Aorta (tissue), 5 donors: ENCODE data around the gene PIP5KL1. TPM values are rescaled to one million over a fixed set of nuclear protein-coding genes. Genes with fewer than 3 reads are reported as not detected.

Experiments used
- ATAC-seq: fragments of 200-7000 bp; cut with Tn5 transposase; one replicate; pipeline ENCODE4 v1.9.1; 2022; ENCODE audit warnings: moderate library complexity; ENCODE audit not compliant: low FRiP score
- DNase-seq, 2 donors: peaks; one replicate each; pipeline ENCODE4 v3.0.0-alpha.2; 2020
- H3K27ac ChIP-seq, 2 donors: one replicate each; pipeline ENCODE4 v1.5.1; 2013; ENCODE audit warnings: low read length in 2 of 2, mild to moderate bottlenecking in 2 of 2, moderate library complexity in 2 of 2, control low read depth in 1 of 2, inconsistent platforms in 1 of 2, low read depth in 1 of 2
- H3K27me3 ChIP-seq, 2 donors: one replicate each; pipeline ENCODE4 v1.6.1; 2013; ENCODE audit warnings: control low read depth in 1 of 2, low read length in 1 of 2, mild to moderate bottlenecking in 1 of 2, moderate library complexity in 1 of 2; ENCODE audit not compliant: insufficient read depth in 2 of 2, control insufficient read depth in 1 of 2
- H3K36me3 ChIP-seq, 2 donors: one replicate each; pipeline ENCODE4 v1.6.1; 2013; ENCODE audit warnings: control low read depth in 1 of 2, low read length in 1 of 2, mild to moderate bottlenecking in 1 of 2; ENCODE audit not compliant: insufficient read depth in 2 of 2, control insufficient read depth in 1 of 2
- H3K4me1 ChIP-seq, 2 donors: one replicate each; pipeline ENCODE4 v1.6.1; 2013; ENCODE audit warnings: low read length in 2 of 2, control low read depth in 1 of 2, mild to moderate bottlenecking in 1 of 2, moderate library complexity in 1 of 2; ENCODE audit not compliant: insufficient read depth in 2 of 2, control insufficient read depth in 1 of 2
- H3K4me3 ChIP-seq, 2 donors: one replicate each; pipeline ENCODE4 v1.5.1; 2013; ENCODE audit warnings: low read length in 2 of 2, control low read depth in 1 of 2, mild to moderate bottlenecking in 1 of 2
- H3K9me3 ChIP-seq: one replicate; pipeline ENCODE4 v1.6.1; 2013; ENCODE audit warnings: mild to moderate bottlenecking, low read length; ENCODE audit not compliant: control insufficient read depth
- WGBS, 2 donors: extraction: QIAGEN DNeasy Blood & Tissue Kit; methylation state at CpG; one replicate each; pipeline ENCODE4 v1.1.7; 2013; 5-methylcytosine and 5-hydroxymethylcytosine counted together
- intact Hi-C, 2 donors: fragments of 100-400 bp; cut with DNase I; formaldehyde crosslinking; loops; one replicate each; pipeline versions ENCODE4 v1.14.2 to v1.15.0; 2022
- long read RNA-seq, 2 donors: library from polyadenylated mRNA; unstranded; transcript quantifications; one replicate each; pipeline ENCODE4 v2.0.0, GENCODE V29; 2020 to 2021
- polyA plus RNA-seq, 2 donors: library from polyadenylated mRNA; stranded (reverse); fragments of 200-250 nt; gene quantifications; one replicate each; pipeline ENCODE4 v1.2.3, GENCODE V29; 2013
- total RNA-seq, 2 donors: library from RNA; stranded (reverse); fragmentation: NEBNext Ultra II Directional; extraction: Animal tissue kit (Norgen Biotek cat#: 25700); gene quantifications; one replicate each; pipeline ENCODE4 v1.2.1, GENCODE V29; 2021
- donor health status: healthy with polysubstance abuse.
- donor health status: Bipolar disorder and iron deficiency.
- donor health status: DM: no; HTN: no; CAD: no.
- donor health status: DM: no; HTN: no; CAD: no.
- donor health status: DM: yes; HTN: yes; CAD: no.

PIP5KL1 gene, protein sequence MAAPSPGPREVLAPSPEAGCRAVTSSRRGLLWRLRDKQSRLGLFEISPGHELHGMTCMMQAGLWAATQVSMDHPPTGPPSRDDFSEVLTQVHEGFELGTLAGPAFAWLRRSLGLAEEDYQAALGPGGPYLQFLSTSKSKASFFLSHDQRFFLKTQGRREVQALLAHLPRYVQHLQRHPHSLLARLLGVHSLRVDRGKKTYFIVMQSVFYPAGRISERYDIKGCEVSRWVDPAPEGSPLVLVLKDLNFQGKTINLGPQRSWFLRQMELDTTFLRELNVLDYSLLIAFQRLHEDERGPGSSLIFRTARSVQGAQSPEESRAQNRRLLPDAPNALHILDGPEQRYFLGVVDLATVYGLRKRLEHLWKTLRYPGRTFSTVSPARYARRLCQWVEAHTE
- 1 to 10 TPM; 3.0 TPM for total RNA-seq
- 1 to 10 TPM; 1.4 to 4.5 TPM for polyA plus RNA-seq
- long read RNA-seq, donor 1, partial matches to known transcripts, result 1 of 10 reads
- long read RNA-seq, donor 1, other reads (novel, unspliced or antisense), result 9 of 10 reads
- long read RNA-seq, donor 2, partial matches to known transcripts, result 1 of 4 reads
- long read RNA-seq, donor 2, other reads (novel, unspliced or antisense), result 3 of 4 reads

GRCh38 chr9:127930231-127931091 is at the start of gene PIP5KL1:
TSS of gene PIP5KL1 (minus strand) at chr9:127930777. CDS start at chr9:127930752, 25 bp downstream.
- WGBS, 2 donors, result 1 to 2% methylated on average over 68 to 70 of the region's 70 CpGs
- peak; percentile 87 to 96 for DNase-seq
- intact Hi-C loops, result no loop called here
- ATAC-seq, result peak; percentile 91
- peaks cover 0 to 2% of the 10 kb centered on the region in 2 donors for H3K4me1 ChIP-seq
- no peaks in the 10 kb centered on the region for H3K9me3 ChIP-seq
- H3K27ac ChIP-seq, result no peak within 1 kb of the TSS
- H3K27me3 ChIP-seq, result no peaks in the 10 kb centered on the region
- H3K4me3 ChIP-seq, result peak within 1 kb of the TSS in 1 of 2 donors; percentile 1
- H3K36me3 ChIP-seq, result no peaks in the 10 kb centered on the region

DNA sequence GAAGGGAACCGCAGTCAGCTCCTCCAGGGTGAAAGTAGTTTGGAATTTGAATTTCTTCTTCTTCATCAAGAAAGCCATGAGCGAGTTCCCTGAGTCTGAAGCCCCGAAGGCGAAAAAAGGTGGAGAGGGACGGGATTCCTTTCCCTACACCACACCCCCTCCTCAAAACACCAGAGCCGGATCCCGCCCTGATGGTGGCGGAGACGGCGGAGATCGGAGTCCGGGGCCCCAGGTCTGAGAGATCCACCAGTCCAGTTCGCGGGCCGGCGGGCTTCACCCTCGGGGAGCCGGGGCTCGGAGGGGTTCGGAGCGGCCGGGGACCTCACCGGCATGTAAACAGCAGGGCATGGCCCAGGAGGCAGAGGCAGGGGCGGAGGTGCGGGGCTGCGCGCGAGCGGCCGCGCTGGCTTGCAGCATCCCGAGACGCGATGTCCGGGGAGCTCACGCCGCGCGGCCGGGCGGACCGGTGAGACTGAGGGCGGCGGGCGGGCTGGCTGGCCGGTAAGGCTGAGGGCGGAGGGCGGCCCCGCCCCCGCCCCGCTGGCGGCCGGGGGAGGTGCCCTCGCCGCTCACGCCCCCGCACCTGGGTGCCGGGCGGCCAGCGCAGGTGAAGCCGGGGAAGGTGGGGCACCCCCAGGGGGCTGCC is 49.6 kb upstream of the PIP5KL1 start:
- no peaks in the 10 kb centered on the region for H3K9me3 ChIP-seq
- H3K36me3 ChIP-seq, result no peaks in the 10 kb centered on the region
- peak overlapping the region; percentile 11 to 87 for H3K4me3 ChIP-seq
- H3K27ac ChIP-seq, result peak overlapping the region in 1 of 2 donors; percentile 43
- DNase-seq (peak in 1 of 2 donors; percentile 82), ATAC-seq (peak; percentile 2)
- H3K27me3 ChIP-seq, result no peaks in the 10 kb centered on the region
- intact Hi-C loops, result loop anchor here in 1 of 2 donors (2.0 kb wide), 1 partner anchor 15 kb away; no protein-coding TSS in a partner anchor
- WGBS, 2 donors, result 0% methylated on average over 44 to 61 of the region's 61 CpGs
- H3K4me1 ChIP-seq, result peaks cover 0 to 7% of the 10 kb centered on the region in 2 donors

- ATAC-seq, result peak; percentile 6
- Histone ChIP-seq H3K9me3 (no peaks in the 10 kb centered on the region), H3K4me3 (peak overlapping the region; percentile 13 to 87), H3K27ac (peak overlapping the region in 1 of 2 donors; percentile 43), H3K4me1 (peaks cover 0 to 7% of the 10 kb centered on the region in 2 donors), H3K27me3 (no peaks in the 10 kb centered on the region), H3K36me3 (no peaks in the 10 kb centered on the region)
- peak; percentile 75 to 83 for DNase-seq
- WGBS, 2 donors, result 2% methylated on average over 24 of the region's 24 CpGs
- intact Hi-C loops, result loop anchor here in 1 of 2 donors (2.0 to 5.0 kb wide), 2 partner anchors 15 to 37 kb away; no protein-coding TSS in a partner anchor
These were observed 48.9 kb upstream of the PIP5KL1 start for GRCh38 chr9:127979333-127980059.

- Histone ChIP-seq H3K4me3 (peak overlapping the region; percentile 13 to 87), H3K36me3 (no peaks in the 10 kb centered on the region), H3K27me3 (no peaks in the 10 kb centered on the region), H3K9me3 (no peaks in the 10 kb centered on the region), H3K4me1 (peaks cover 0 to 7% of the 10 kb centered on the region in 2 donors), H3K27ac (peak overlapping the region in 1 of 2 donors; percentile 43)
- WGBS, 2 donors, result 21 to 28% methylated on average over 5 of the region's 5 CpGs
- ATAC-seq (no peak), DNase-seq (no peak)
- intact Hi-C loops, result loop anchor here in 1 of 2 donors (5.0 kb wide), 1 partner anchor 37 kb away; no protein-coding TSS in a partner anchor
These were observed 48.4 kb upstream of the PIP5KL1 start for GRCh38 chr9:127979015-127979332.

- H3K4me1 ChIP-seq, result peaks cover 0 to 7% of the 10 kb centered on the region in 2 donors
- intact Hi-C loops, result loop anchor here in 1 of 2 donors (5.0 kb wide), 1 partner anchor 36 kb away; no protein-coding TSS in a partner anchor
- no peaks in the 10 kb centered on the region for H3K36me3 ChIP-seq
- peak in 1 of 2 donors; percentile 88 for DNase-seq
- H3K9me3 ChIP-seq, result no peaks in the 10 kb centered on the region
- peak overlapping the region in 1 of 2 donors; percentile 60 for H3K27ac ChIP-seq
- no peak overlapping the region for H3K4me3 ChIP-seq
- no peaks in the 10 kb centered on the region for H3K27me3 ChIP-seq
- ATAC-seq, result peak; percentile 12
- WGBS, 2 donors, result 23 to 26% methylated on average over 12 of the region's 12 CpGs
These were observed 47.5 kb upstream of the PIP5KL1 start for GRCh38 chr9:127977884-127978647.

DNA sequence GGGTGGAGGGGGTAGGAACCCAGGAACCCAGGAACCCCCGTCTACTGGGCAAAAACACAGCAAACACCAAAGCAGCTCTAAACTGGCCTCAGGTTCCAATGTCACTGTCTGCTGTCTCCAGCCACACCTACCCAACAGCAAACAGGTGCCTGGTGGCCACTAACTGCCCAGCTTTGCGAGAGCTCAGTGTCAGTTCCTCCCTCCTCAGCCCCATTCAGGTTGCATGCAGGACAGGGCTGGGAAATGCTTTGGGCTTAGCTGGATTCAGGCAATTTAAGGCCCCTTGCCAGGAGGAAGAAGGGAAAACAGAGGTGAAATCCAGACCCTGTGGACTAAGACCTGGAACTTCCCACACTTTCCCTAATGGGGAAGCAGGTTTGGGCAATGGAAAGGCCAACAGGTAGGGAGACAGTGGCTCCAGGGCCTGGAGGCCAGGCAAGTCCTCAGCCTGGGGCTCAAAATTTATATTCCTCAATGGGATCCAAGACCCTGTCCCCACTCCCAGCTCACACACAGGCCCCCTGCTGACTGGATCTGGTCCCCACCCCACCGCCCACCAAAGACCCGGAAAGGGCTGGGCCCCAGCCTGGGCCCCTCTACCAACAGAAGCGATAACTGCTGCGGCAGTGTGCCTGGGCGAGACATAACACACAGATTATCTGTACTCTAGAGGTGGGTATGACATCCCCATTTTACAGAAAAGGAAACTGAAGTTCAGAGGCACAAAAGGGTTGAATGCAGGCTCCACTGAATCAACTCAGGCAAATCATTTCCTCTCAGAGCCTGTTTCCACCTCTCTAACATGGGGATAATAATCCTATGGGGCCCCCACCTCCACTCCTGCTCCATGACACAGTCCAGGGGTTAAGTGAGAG is 46.7 kb upstream of the PIP5KL1 start:
- 80 to 81% methylated on average over 7 of the region's 7 CpGs for WGBS, 2 donors
- H3K4me1 ChIP-seq, result peaks cover 0 to 7% of the 10 kb centered on the region in 2 donors
- intact Hi-C loops, result loop anchor here in 1 of 2 donors (5.0 kb wide), 1 partner anchor 35 kb away; no protein-coding TSS in a partner anchor
- H3K4me3 ChIP-seq, result no peak overlapping the region
- H3K36me3 ChIP-seq, result no peaks in the 10 kb centered on the region
- H3K27me3 ChIP-seq, result no peaks in the 10 kb centered on the region
- peak overlapping the region in 1 of 2 donors; percentile 16 for H3K27ac ChIP-seq
- DNase-seq (no peak), ATAC-seq (no peak)
- no peaks in the 10 kb centered on the region for H3K9me3 ChIP-seq
